ENCODE data around the gene FBXL7. TPM values are rescaled to one million over a fixed set of nuclear protein-coding genes. Genes with fewer than 3 reads are reported as not detected.

FBXL7 gene
- polyA plus RNA-seq, 3 donors: not detected

DNA sequence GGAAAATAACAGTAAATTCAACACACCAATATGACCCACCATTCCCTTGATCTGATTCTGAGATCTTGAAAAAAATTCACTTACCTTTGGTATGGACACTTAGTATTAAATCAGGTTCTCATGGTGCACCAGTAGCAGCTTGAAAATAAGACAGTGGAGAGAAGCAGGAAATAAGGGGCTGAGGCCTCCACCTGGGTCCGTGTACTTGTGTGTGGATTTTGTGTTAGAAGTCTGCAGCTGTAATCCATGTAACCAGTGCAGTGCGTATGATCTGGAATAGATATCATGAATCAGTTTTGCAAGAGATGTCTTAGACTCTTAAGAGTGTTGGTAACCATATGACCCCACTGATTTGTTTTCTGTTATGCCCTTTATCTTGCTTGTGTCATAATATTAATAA is 107.1 kb downstream of the FBXL7 start:
- H3K4me3 ChIP-seq (replicated peaks in 1 of 3; ENCODE audit: low read depth in 2 of 3, low read length in 3 of 3): no peak overlapping the region
- 64% methylated on average over 2 of the region's 2 CpGs for WGBS (ENCODE audit: insufficient coverage)

DNA sequence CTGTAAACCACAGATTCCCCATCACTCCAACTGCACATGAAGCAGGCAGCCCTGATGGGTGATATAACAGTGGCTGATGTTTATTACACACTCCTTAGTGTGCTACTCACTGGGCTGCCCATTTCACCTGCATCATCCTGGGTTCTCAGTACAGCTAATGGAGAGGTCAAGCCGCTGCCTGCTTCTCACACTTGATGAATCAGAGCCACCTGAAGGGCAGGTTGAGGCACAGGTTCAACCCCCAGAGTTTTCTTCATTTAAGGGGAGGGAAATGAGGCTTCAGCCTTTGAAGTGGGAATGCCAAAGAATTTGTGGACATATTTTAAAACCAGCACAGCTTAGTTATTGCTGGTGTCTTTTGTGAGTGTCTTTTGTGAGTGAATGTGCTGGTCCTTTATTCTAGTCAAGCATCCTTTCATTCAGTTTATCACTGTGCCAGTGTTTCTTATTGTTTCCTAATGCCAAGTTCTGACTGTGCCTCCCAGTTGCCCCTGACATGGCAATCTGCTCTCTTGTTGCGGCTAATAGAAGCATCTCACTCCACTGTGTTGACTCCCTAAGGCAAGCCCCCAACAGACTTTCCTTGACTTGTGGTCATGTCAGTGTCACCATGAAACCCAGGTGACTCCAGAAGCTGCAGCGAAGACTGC is 109.2 kb downstream of the FBXL7 start:
- H3K4me3 ChIP-seq (replicated peaks in 1 of 3; ENCODE audit: low read depth in 2 of 3, low read length in 3 of 3): no peak overlapping the region
- H2AFZ ChIP-seq (ENCODE audit: insufficient read depth, low read depth, low read length, poor library complexity, severe bottlenecking): no peak overlapping the region
- Mint-ChIP-seq H3K9me3 (peaks cover 0 to 21% (median 5%) of the 10 kb centered on the region in 7 donors), H3K36me3 (no peaks in the 10 kb centered on the region), H3K4me3 (no peak overlapping the region), H3K27ac (no peak overlapping the region), H3K27me3 (ENCODE audit: low read depth in 3 of 3) (peaks cover 0 to 1% (median 0%) of the 10 kb centered on the region in 3 donors), H3K4me1 (no peaks in the 10 kb centered on the region)
- WGBS (ENCODE audit: insufficient coverage): 95% methylated on average over 2 of the region's 3 CpGs
- TF ChIP-seq, protein P1, sequence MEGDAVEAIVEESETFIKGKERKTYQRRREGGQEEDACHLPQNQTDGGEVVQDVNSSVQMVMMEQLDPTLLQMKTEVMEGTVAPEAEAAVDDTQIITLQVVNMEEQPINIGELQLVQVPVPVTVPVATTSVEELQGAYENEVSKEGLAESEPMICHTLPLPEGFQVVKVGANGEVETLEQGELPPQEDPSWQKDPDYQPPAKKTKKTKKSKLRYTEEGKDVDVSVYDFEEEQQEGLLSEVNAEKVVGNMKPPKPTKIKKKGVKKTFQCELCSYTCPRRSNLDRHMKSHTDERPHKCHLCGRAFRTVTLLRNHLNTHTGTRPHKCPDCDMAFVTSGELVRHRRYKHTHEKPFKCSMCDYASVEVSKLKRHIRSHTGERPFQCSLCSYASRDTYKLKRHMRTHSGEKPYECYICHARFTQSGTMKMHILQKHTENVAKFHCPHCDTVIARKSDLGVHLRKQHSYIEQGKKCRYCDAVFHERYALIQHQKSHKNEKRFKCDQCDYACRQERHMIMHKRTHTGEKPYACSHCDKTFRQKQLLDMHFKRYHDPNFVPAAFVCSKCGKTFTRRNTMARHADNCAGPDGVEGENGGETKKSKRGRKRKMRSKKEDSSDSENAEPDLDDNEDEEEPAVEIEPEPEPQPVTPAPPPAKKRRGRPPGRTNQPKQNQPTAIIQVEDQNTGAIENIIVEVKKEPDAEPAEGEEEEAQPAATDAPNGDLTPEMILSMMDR (IDR thresholded peaks at IDR 0.05): no peak
- no peaks in the 10 kb centered on the region for H3K4me1 ChIP-seq (ENCODE audit: control insufficient read depth in 1 of 2, insufficient read depth in 2 of 2, low read length in 2 of 2)
- H3K36me3 ChIP-seq (replicated peaks in 1 of 2; ENCODE audit: control insufficient read depth in 1 of 2, insufficient read depth in 2 of 2, low read length in 2 of 2): no peaks in the 10 kb centered on the region
- H3K9ac ChIP-seq (ENCODE audit: insufficient read depth, low read length, poor library complexity, severe bottlenecking): no peak overlapping the region
- H3K4me2 ChIP-seq (replicated peaks; ENCODE audit: extremely low read depth, low read length, poor library complexity, severe bottlenecking): no peak overlapping the region
- no peaks in the 10 kb centered on the region for H4K20me1 ChIP-seq (ENCODE audit: insufficient read depth, low read length)
- no peaks in the 10 kb centered on the region for H3K27me3 ChIP-seq (ENCODE audit: control insufficient read depth in 2 of 2, insufficient read depth in 2 of 2, low read length in 2 of 2)
- DNase-seq: no peak
- H3K79me2 ChIP-seq (ENCODE audit: insufficient read depth, low read length): no peaks in the 10 kb centered on the region
- intact Hi-C loops (cut with micrococcal nuclease): no loop called here
- H3K27ac ChIP-seq (ENCODE audit: low read depth in 1 of 2, low read length in 2 of 2): no peak overlapping the region
- H3K9me3 ChIP-seq (replicated peaks in 1 of 2; ENCODE audit: control insufficient read depth in 1 of 2, insufficient read depth in 1 of 2, low read length in 2 of 2): peaks cover 6 to 16% of the 10 kb centered on the region in 2 donors

More for the DNA sequence above, 107.1 kb downstream of the FBXL7 start:
- H3K4me3 Mint-ChIP-seq: no peak overlapping the region
- TF ChIP-seq, protein P1 (IDR thresholded peaks at IDR 0.05): no peak
- H3K9ac ChIP-seq (ENCODE audit: insufficient read depth, low read length, poor library complexity, severe bottlenecking): no peak overlapping the region
- H3K4me1 ChIP-seq (ENCODE audit: control insufficient read depth in 1 of 2, insufficient read depth in 2 of 2, low read length in 2 of 2): no peaks in the 10 kb centered on the region
- H3K9me3 ChIP-seq (replicated peaks in 1 of 2; ENCODE audit: control insufficient read depth in 1 of 2, insufficient read depth in 1 of 2, low read length in 2 of 2): peaks cover 7 to 19% of the 10 kb centered on the region in 2 donors
- no peaks in the 10 kb centered on the region for H3K4me1 Mint-ChIP-seq
- H3K36me3 ChIP-seq (replicated peaks in 1 of 2; ENCODE audit: control insufficient read depth in 1 of 2, insufficient read depth in 2 of 2, low read length in 2 of 2): no peaks in the 10 kb centered on the region
- no peaks in the 10 kb centered on the region for H3K79me2 ChIP-seq (ENCODE audit: insufficient read depth, low read length)
- H3K27me3 Mint-ChIP-seq (ENCODE audit: low read depth in 3 of 3): peaks cover 0 to 1% (median 0%) of the 10 kb centered on the region in 3 donors
- H3K27me3 ChIP-seq (ENCODE audit: control insufficient read depth in 2 of 2, insufficient read depth in 2 of 2, low read length in 2 of 2): no peaks in the 10 kb centered on the region
- H2AFZ ChIP-seq (ENCODE audit: insufficient read depth, low read depth, low read length, poor library complexity, severe bottlenecking): no peak overlapping the region
- intact Hi-C loops (cut with micrococcal nuclease): no loop called here
- H3K27ac ChIP-seq (ENCODE audit: low read depth in 1 of 2, low read length in 2 of 2): no peak overlapping the region
- peaks cover 0 to 17% (median 5%) of the 10 kb centered on the region in 7 donors for H3K9me3 Mint-ChIP-seq
- no peak overlapping the region for H3K27ac Mint-ChIP-seq
- no peaks in the 10 kb centered on the region for H4K20me1 ChIP-seq (ENCODE audit: insufficient read depth, low read length)
- H3K4me2 ChIP-seq (replicated peaks; ENCODE audit: extremely low read depth, low read length, poor library complexity, severe bottlenecking): no peak overlapping the region
- no peak for DNase-seq
- H3K36me3 Mint-ChIP-seq: no peaks in the 10 kb centered on the region

Data from CD14-positive monocyte (primary cell).